CD14-positive monocyte (primary cell): ENCODE data around the gene PSEN2. TPM values are rescaled to one million over a fixed set of nuclear protein-coding genes. Genes with fewer than 3 reads are reported as not detected.
A peak's percentile ranks its signal among the peaks of the same experiment; 100 is the strongest.

ENCODE experiments used
- DNase-seq, 3 donors: peaks; one replicate each; pipeline ENCODE4 v3.0.0-alpha.2; 2011 to 2022
- H2AFZ ChIP-seq: 2 replicates; pipeline ENCODE4 v1.6.0; 2012; ENCODE audit warnings: mild to moderate bottlenecking, low read depth, low read length, inconsistent platforms; ENCODE audit not compliant: insufficient read depth, poor library complexity, severe bottlenecking
- H3K27ac ChIP-seq, 2 donors: 1 replicate in 1 of 2; 2 replicates in 1 of 2; pipeline ENCODE4 v1.5.1; 2012 to 2013; ENCODE audit warnings: low read length in 2 of 2, control low read depth in 1 of 2, inconsistent platforms in 1 of 2, low read depth in 1 of 2, mild to moderate bottlenecking in 1 of 2
- H3K27me3 ChIP-seq, 2 donors: one replicate each; pipeline versions ENCODE4 v1.6.0 to v1.6.1; 2011 to 2013; ENCODE audit warnings: low read length in 2 of 2; ENCODE audit not compliant: control insufficient read depth in 2 of 2, insufficient read depth in 2 of 2
- H3K36me3 ChIP-seq, 2 donors: replicated peaks in 1 of 2; 1 replicate in 1 of 2; 2 replicates in 1 of 2; pipeline versions ENCODE4 v1.5.1 to v1.6.1; 2012 to 2013; ENCODE audit warnings: low read length in 2 of 2, control low read depth in 1 of 2, inconsistent platforms in 1 of 2, mild to moderate bottlenecking in 1 of 2; ENCODE audit not compliant: insufficient read depth in 2 of 2, control insufficient read depth in 1 of 2
- H3K4me1 ChIP-seq, 2 donors: 1 replicate in 1 of 2; 2 replicates in 1 of 2; pipeline versions ENCODE4 v1.5.1 to v1.6.1; 2012 to 2013; ENCODE audit warnings: low read length in 2 of 2, control low read depth in 1 of 2, inconsistent platforms in 1 of 2, mild to moderate bottlenecking in 1 of 2, moderate library complexity in 1 of 2; ENCODE audit not compliant: insufficient read depth in 2 of 2, control insufficient read depth in 1 of 2
- H3K4me2 ChIP-seq: replicated peaks from 2 replicates; pipeline ENCODE3; 2012; ENCODE audit warnings: low read length, moderate library complexity, mild to moderate bottlenecking; ENCODE audit not compliant: poor library complexity, severe bottlenecking; ENCODE audit errors: extremely low read depth
- H3K4me3 ChIP-seq, 3 experiments: fragments of 200-600 bp in 1 of 3; sonication (generic) in 1 of 3; replicated peaks in 1 of 3; 1 replicate in 2 of 3; 2 replicates in 1 of 3; pipeline ENCODE4 v1.5.1; 2011 to 2013; ENCODE audit warnings: low read length in 3 of 3, mild to moderate bottlenecking in 3 of 3, control low read depth in 2 of 3, low read depth in 2 of 3, inconsistent platforms in 1 of 3, moderate library complexity in 1 of 3
- H3K79me2 ChIP-seq: 2 replicates; pipeline ENCODE4 v1.6.0; 2012; ENCODE audit warnings: mild to moderate bottlenecking, control low read depth, inconsistent platforms, low read length, moderate library complexity; ENCODE audit not compliant: insufficient read depth
- H3K9ac ChIP-seq: 2 replicates; pipeline ENCODE4 v1.6.0; 2017; ENCODE audit warnings: low read length, mild to moderate bottlenecking; ENCODE audit not compliant: insufficient read depth, poor library complexity, severe bottlenecking
- H3K9me3 ChIP-seq, 2 donors: replicated peaks in 1 of 2; 1 replicate in 1 of 2; 2 replicates in 1 of 2; pipeline versions ENCODE4 v1.5.1 to v1.6.1; 2012 to 2013; ENCODE audit warnings: low read length in 2 of 2, control low read depth in 1 of 2; ENCODE audit not compliant: control insufficient read depth in 1 of 2, insufficient read depth in 1 of 2
- H4K20me1 ChIP-seq: 2 replicates; pipeline ENCODE4 v1.6.0; 2012; ENCODE audit warnings: mild to moderate bottlenecking, low read length, control low read depth, moderate library complexity; ENCODE audit not compliant: insufficient read depth
- H3K27ac Mint-ChIP-seq, 7 donors: one replicate each; pipeline ENCODE4 v1.8.0; 2020; ENCODE audit warnings: mild to moderate bottlenecking in 7 of 7, mixed read lengths in 7 of 7, moderate library complexity in 6 of 7, inconsistent platforms in 2 of 7
- H3K27me3 Mint-ChIP-seq, 3 donors: one replicate each; pipeline ENCODE4 v1.8.0; 2021 to 2022; ENCODE audit warnings: low read depth in 3 of 3, mild to moderate bottlenecking in 3 of 3, mixed read lengths in 3 of 3, moderate library complexity in 3 of 3, inconsistent platforms in 1 of 3
- H3K36me3 Mint-ChIP-seq, 2 donors: one replicate each; pipeline ENCODE4 v1.8.0; 2020; ENCODE audit warnings: mixed read lengths in 2 of 2, inconsistent platforms in 1 of 2, mild to moderate bottlenecking in 1 of 2
- H3K4me1 Mint-ChIP-seq: one replicate; pipeline ENCODE4 v1.8.0; 2020; ENCODE audit warnings: mild to moderate bottlenecking, mixed read lengths
- H3K4me3 Mint-ChIP-seq, 2 donors: one replicate each; pipeline ENCODE4 v1.8.0; 2020; ENCODE audit warnings: mild to moderate bottlenecking in 2 of 2, mixed read lengths in 2 of 2, moderate library complexity in 1 of 2
- H3K9me3 Mint-ChIP-seq, 7 donors: one replicate each; pipeline ENCODE4 v1.8.0; 2020 to 2022; ENCODE audit warnings: mixed read lengths in 7 of 7, mild to moderate bottlenecking in 6 of 7, moderate library complexity in 6 of 7, inconsistent platforms in 2 of 7
- CTCF ChIP-seq: fragments of 200-600 bp; IDR thresholded peaks from one replicate; pipeline ENCODE4 v1.8.0; 2022; ENCODE audit warnings: antibody characterized with exemption, mild to moderate bottlenecking
- WGBS: methylation state at CpG from one replicate; pipeline ENCODE4 v1.1.5; 2013; ENCODE audit warnings: missing lambda C conversion rate; ENCODE audit not compliant: insufficient coverage; 5-methylcytosine and 5-hydroxymethylcytosine counted together
- intact Hi-C, 2 donors: fragments of 100-400 bp; cut with micrococcal nuclease; formaldehyde crosslinking; loops; one replicate each; pipeline versions ENCODE4 v1.15.0 to v1.15.1; 2023
- polyA plus RNA-seq, 3 donors: library from polyadenylated mRNA; depleted of rRNA in 1 of 3; unstranded in 2 of 3; stranded (reverse) in 1 of 3; fragments of 300-500 nt in 2 of 3; fragments of >200 nt in 1 of 3; fragmentation: Illumina TruSeq in 2 of 3; gene quantifications; 1 replicate in 2 of 3; 2 replicates in 1 of 3; pipeline ENCODE4 v1.2.3, GENCODE V29; 2012 to 2021

The PSEN2 gene
- polyA plus RNA-seq, 3 donors = 8.9 to 11.8 (median 11.4) TPM

DNA sequence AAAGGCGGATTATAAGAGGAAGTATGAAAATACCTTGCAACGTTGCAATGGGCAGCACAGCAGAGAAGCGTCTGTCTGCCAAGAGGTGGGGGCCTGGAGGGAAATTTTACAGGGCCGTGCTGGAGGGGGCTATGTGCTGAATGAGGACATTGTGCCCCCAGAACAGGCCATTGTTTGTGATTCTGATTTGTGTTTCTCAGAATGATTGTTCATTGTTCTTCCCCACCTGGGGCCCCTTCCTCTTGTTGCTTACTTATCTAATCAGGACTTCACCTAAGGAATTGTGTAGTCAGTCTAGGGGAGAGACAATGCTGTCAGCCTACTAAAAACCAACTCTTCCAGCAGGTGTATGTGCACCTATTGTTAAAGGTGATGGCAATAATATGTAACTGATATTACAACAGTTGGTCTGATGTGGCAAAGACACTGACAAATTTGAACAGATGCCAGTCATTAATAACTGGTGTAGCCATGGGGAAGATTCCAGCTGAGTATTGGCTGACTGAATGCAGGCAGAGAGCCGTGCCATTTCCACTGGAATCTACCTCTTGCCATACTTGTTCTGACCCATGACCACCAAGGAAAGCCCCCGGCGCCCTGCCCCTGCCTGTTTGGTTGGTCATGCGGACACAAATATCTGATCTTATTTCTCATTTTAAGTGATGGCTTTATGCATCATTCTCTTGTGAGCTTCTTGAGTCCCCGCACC lies 45.2 kb upstream of the PSEN2 start:
- H3K9me3 Mint-ChIP-seq = no peaks in the 10 kb centered on the region
- H3K4me2 ChIP-seq = no peak overlapping the region
- H3K27ac ChIP-seq = no peak overlapping the region
- H3K9ac ChIP-seq = no peak overlapping the region
- peaks cover 10 to 13% of the 10 kb centered on the region in 2 donors for H3K4me1 ChIP-seq
- H3K27me3 ChIP-seq = no peaks in the 10 kb centered on the region
- H3K9me3 ChIP-seq = no peaks in the 10 kb centered on the region
- H3K36me3 ChIP-seq = no peaks in the 10 kb centered on the region
- peaks cover 18% of the 10 kb centered on the region for H3K4me1 Mint-ChIP-seq
- H2AFZ ChIP-seq = no peak overlapping the region
- H3K4me3 ChIP-seq = no peak overlapping the region
- intact Hi-C loops = loop anchor here (10.0 kb wide), 2 partner anchors 70 to 90 kb away; partner anchors contain the start of gene ITPKB (in 1 of the 2)
- no peak for DNase-seq
- H3K27me3 Mint-ChIP-seq = peaks cover 0 to 3% (median 2%) of the 10 kb centered on the region in 3 donors
- H3K79me2 ChIP-seq = no peaks in the 10 kb centered on the region
- no peak overlapping the region for H3K4me3 Mint-ChIP-seq
- no peaks in the 10 kb centered on the region for H3K36me3 Mint-ChIP-seq
- no peak overlapping the region for H3K27ac Mint-ChIP-seq
- WGBS = 76% methylated on average over 7 of the region's 9 CpGs
- no peaks in the 10 kb centered on the region for H4K20me1 ChIP-seq
- no peak for TF ChIP-seq CTCF

DNA sequence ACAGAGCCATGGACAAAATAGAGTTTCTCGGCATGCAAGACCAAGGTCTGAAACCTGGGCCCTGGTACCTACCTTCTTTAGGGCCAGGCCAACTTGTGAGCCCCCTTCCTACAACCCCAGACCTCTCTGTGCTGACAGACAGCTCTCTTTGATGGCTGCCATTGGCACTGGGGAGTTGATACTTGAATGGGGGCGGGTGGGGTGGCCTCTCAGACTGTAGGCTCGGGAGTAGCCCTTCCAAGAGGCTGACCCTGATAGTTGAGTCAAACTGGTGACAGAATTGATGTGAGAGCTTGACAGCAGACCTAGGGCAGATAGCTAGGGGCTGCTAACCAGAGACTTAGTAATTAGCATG lies 44.7 kb upstream of the PSEN2 start:
- no peaks in the 10 kb centered on the region for H4K20me1 ChIP-seq
- Mint-ChIP-seq H3K4me3 (no peak overlapping the region), H3K4me1 (peaks cover 18% of the 10 kb centered on the region), H3K27me3 (peaks cover 0 to 1% (median 0%) of the 10 kb centered on the region in 3 donors), H3K27ac (peak overlapping the region in 1 of 7 donors; percentile 1), H3K9me3 (no peaks in the 10 kb centered on the region), H3K36me3 (no peaks in the 10 kb centered on the region)
- 100% methylated on average over 2 of the region's 3 CpGs for WGBS
- no peak for DNase-seq
- H3K4me3 ChIP-seq = no peak overlapping the region
- TF ChIP-seq CTCF = no peak
- H3K27me3 ChIP-seq = no peaks in the 10 kb centered on the region
- no peak overlapping the region for H3K27ac ChIP-seq
- no peak overlapping the region for H3K9ac ChIP-seq
- no peak overlapping the region for H3K4me2 ChIP-seq
- H2AFZ ChIP-seq = no peak overlapping the region
- intact Hi-C loops = loop anchor here (10.0 kb wide), 2 partner anchors 71 to 91 kb away; partner anchors contain the start of gene ITPKB (in 1 of the 2)
- H3K79me2 ChIP-seq = no peaks in the 10 kb centered on the region
- no peaks in the 10 kb centered on the region for H3K36me3 ChIP-seq
- peaks cover 10 to 13% of the 10 kb centered on the region in 2 donors for H3K4me1 ChIP-seq
- no peaks in the 10 kb centered on the region for H3K9me3 ChIP-seq
